ENCODE results near the gene ADAMTS1. TPM values are rescaled to one million over a fixed set of nuclear protein-coding genes. Genes with fewer than 3 reads are reported as not detected.

ADAMTS1 gene
- total RNA-seq, 1 donor from 2014 or later, result 67.5 TPM

GRCh38 chr21:26844258-26845065, 747 bp downstream of the ADAMTS1 start:
- TF ChIP-seq CTCF (IDR thresholded peaks at IDR 0.05; ENCODE audit: unreplicated experiment), result no peak
- no peak overlapping the region for H3K27ac Mint-ChIP-seq (ENCODE audit: unreplicated experiment)

GRCh38 chr21:26843933-26844257, 1.3 kb downstream of the ADAMTS1 start:
- no peak for DNase-seq (ENCODE audit: low spot score)
- peaks cover 43% of the 10 kb centered on the region for H3K36me3 Mint-ChIP-seq (ENCODE audit: low read depth, unreplicated experiment)
- peaks cover 46% of the 10 kb centered on the region for H3K4me1 Mint-ChIP-seq (ENCODE audit: unreplicated experiment)
- H3K27me3 Mint-ChIP-seq (ENCODE audit: unreplicated experiment), result peaks cover 31% of the 10 kb centered on the region
- H3K9me3 Mint-ChIP-seq (ENCODE audit: unreplicated experiment), result no peaks in the 10 kb centered on the region
- no peak for TF ChIP-seq CTCF (IDR thresholded peaks at IDR 0.05; ENCODE audit: unreplicated experiment)
- peak overlapping the region; percentile 95 for H3K4me3 Mint-ChIP-seq (ENCODE audit: unreplicated experiment)
- peak overlapping the region; percentile 40 for H3K27ac Mint-ChIP-seq (ENCODE audit: unreplicated experiment)

More at GRCh38 chr21:26844258-26845065, 747 bp downstream of the ADAMTS1 start:
- peak overlapping the region; percentile 95 for H3K4me3 Mint-ChIP-seq (ENCODE audit: unreplicated experiment)
- peak; percentile 59 for DNase-seq (ENCODE audit: low spot score)
- peaks cover 46% of the 10 kb centered on the region for H3K4me1 Mint-ChIP-seq (ENCODE audit: unreplicated experiment)
- H3K27me3 Mint-ChIP-seq (ENCODE audit: unreplicated experiment), result peaks cover 31% of the 10 kb centered on the region
- H3K36me3 Mint-ChIP-seq (ENCODE audit: low read depth, unreplicated experiment), result peaks cover 39% of the 10 kb centered on the region
- no peaks in the 10 kb centered on the region for H3K9me3 Mint-ChIP-seq (ENCODE audit: unreplicated experiment)

DNA sequence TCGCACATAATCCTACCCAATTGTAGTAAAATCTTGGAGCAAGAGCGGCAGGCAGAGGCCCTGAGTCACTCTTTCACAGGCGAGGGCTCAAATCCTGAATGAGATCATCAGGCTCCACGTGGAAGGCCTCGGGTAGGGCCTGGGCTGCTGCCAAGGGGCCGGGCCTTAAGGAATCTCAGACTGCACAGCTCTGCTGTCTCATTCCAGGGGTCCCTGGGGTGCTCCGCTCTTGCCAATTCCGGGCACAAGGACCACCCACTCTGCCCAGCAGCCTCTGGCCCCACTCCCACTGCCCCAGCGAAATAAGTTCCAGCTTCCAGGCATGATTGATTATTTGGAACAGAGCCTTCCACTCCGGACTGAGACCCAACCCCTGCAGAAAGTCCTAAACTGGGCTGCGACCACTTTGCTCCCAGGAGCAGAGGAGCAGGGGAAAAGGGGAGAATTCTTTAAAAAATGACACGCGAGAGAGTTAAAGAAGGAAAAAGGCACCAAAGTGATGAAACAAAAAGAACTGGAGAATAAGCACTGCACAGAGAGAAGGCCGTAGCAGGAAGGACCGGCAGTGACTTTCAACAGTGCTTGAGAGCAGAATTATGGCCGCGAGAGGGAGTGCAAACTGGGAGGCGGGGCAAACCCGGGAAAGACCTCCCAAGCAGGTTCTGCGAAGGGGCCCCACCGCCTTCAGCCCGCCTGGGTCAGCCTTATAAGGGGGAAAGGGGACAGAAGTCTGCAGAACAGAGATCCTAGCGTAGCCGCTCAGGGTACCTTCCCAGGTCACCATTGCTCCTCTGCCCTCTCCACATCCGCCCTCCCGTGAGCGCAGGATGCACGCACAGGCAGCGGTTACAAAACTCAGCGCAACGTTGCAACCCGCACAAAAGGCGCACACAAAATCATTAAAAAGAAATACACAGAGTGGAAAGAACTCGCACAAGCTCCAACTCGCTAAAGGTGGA, 2.0 kb downstream of the ADAMTS1 start:
- H3K27ac Mint-ChIP-seq (ENCODE audit: unreplicated experiment), result peak overlapping the region; percentile 40
- H3K27me3 Mint-ChIP-seq (ENCODE audit: unreplicated experiment), result peaks cover 31% of the 10 kb centered on the region
- no peaks in the 10 kb centered on the region for H3K9me3 Mint-ChIP-seq (ENCODE audit: unreplicated experiment)
- DNase-seq (ENCODE audit: low spot score), result peak; percentile 62
- H3K4me1 Mint-ChIP-seq (ENCODE audit: unreplicated experiment), result peaks cover 46% of the 10 kb centered on the region
- H3K36me3 Mint-ChIP-seq (ENCODE audit: low read depth, unreplicated experiment), result peaks cover 50% of the 10 kb centered on the region
- H3K4me3 Mint-ChIP-seq (ENCODE audit: unreplicated experiment), result peak overlapping the region; percentile 95
- TF ChIP-seq CTCF (IDR thresholded peaks at IDR 0.05; ENCODE audit: unreplicated experiment), result peak; percentile 1

DNA sequence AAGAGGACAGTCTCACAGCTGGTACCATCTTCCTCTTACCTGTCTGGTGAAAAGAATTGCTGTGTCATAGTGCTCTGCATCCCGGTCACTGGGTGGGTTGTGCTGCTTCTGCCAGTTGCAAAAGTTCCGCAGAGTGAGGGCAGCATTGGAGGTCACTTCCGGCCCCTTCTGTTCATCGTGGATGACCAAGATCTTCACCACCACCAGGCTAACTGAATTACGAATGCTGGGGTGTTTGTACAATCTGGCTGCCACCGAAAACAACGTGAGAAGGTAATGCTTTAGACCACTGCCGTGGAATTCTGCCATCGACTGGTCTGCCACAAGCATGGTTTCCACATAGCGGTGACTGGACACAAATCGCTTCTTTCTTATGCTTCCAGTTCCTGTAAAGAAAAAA, 2.9 kb downstream of the ADAMTS1 start:
- Mint-ChIP-seq H3K9me3 (ENCODE audit: unreplicated experiment) (no peaks in the 10 kb centered on the region), H3K4me3 (ENCODE audit: unreplicated experiment) (peak overlapping the region; percentile 95), H3K27me3 (ENCODE audit: unreplicated experiment) (peaks cover 31% of the 10 kb centered on the region), H3K4me1 (ENCODE audit: unreplicated experiment) (peaks cover 48% of the 10 kb centered on the region), H3K36me3 (ENCODE audit: low read depth, unreplicated experiment) (peaks cover 58% of the 10 kb centered on the region), H3K27ac (ENCODE audit: unreplicated experiment) (no peak overlapping the region)
- no peak for DNase-seq (ENCODE audit: low spot score)
- TF ChIP-seq CTCF (IDR thresholded peaks at IDR 0.05; ENCODE audit: unreplicated experiment), result no peak

Data from endothelial cell (in vitro differentiated cells).